Large intestine (tissue), 3 donors: ENCODE data around the gene RD3L. TPM values are rescaled to one million over a fixed set of nuclear protein-coding genes. Genes with fewer than 3 reads are reported as not detected.

Experiments used
- DNase-seq, 2 donors: peaks; one replicate each; pipeline versions ENCODE4 v3.0.0 to v3.0.0-alpha.2; 2013
- H3K27ac ChIP-seq: one replicate; pipeline ENCODE4 v1.5.1; 2013; ENCODE audit warnings: low read length
- H3K27me3 ChIP-seq: 2 replicates; pipeline ENCODE4 v1.6.1; 2013; ENCODE audit warnings: low read length; ENCODE audit not compliant: control insufficient read depth, insufficient read depth
- H3K36me3 ChIP-seq: 2 replicates; pipeline ENCODE4 v1.6.1; 2013; ENCODE audit warnings: low read length; ENCODE audit not compliant: control insufficient read depth, insufficient read depth
- H3K4me1 ChIP-seq: one replicate; pipeline ENCODE4 v1.6.1; 2013; ENCODE audit warnings: low read length; ENCODE audit not compliant: control insufficient read depth, insufficient read depth
- H3K4me3 ChIP-seq: one replicate; pipeline ENCODE4 v1.5.1; 2013; ENCODE audit warnings: low read length
- H3K9me3 ChIP-seq: one replicate; pipeline ENCODE4 v1.6.1; 2013; ENCODE audit warnings: mild to moderate bottlenecking, low read depth, low read length, moderate library complexity; ENCODE audit not compliant: control insufficient read depth
- WGBS: methylation state at CpG from one replicate; pipeline ENCODE4 v1.1.5; 2013; ENCODE audit warnings: low lambda C conversion rate; ENCODE audit not compliant: insufficient coverage; 5-methylcytosine and 5-hydroxymethylcytosine counted together
- polyA plus RNA-seq: library from polyadenylated mRNA; unstranded; fragments of 120-200 nt; gene quantifications from one replicate; pipeline ENCODE4 v1.2.1, GENCODE V29; 2013

The RD3L gene
- polyA plus RNA-seq, 1 donor: not detected

DNA sequence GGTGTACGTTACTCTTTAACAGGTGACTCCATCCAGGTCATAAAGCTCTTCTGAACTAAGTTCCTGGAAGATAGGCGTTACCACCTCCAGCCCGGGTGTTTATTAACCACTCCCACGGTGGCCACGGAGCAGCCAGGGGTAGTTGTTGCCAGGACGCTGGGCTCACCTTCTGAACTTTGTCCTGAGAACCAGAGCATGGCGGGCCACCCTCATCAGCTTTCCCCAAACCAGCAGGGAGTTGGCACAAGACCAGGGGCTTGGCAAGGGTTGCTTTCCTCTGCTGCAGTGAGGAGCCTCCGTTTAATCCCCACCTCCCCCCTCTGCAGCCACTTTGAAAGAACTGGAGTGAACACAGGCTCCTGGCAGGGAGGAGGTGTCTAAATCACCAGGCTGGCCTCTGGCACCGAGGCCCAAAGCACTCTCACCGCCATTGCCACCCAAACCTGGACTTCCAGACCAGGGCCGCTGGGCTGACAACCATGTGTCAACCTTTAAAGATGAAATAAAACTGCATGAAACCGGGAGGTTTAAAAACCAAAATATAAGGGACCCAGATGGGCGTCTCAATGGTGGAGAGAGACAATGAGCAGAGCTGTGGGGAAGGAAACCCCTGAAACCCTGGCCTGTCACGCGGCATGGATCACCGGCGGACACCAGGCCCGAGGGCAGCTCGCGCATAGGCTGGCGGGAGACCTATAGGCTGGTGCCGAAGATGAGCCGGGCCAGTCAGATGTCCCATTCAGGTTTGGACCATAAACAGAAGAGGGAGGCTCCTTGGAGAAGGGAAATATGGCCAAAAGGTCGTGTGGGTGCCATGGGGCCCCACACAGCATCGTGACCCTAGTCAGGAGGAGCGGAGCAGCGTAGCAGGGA is 45.0 kb downstream of the RD3L start:
- DNase-seq: peak; percentile 82 to 94
- Histone ChIP-seq H3K4me1 (peaks cover 42% of the 10 kb centered on the region), H3K27ac (peak overlapping the region; percentile 76), H3K9me3 (no peaks in the 10 kb centered on the region), H3K36me3 (no peaks in the 10 kb centered on the region), H3K4me3 (no peak overlapping the region), H3K27me3 (no peaks in the 10 kb centered on the region)
- WGBS: no CpG with 5 or more reads among the region's 27 CpGs

GRCh38 chr14:103896578-103896977 is 45.8 kb downstream of the RD3L start:
- H3K36me3 ChIP-seq: no peaks in the 10 kb centered on the region
- H3K4me3 ChIP-seq: no peak overlapping the region
- peaks cover 42% of the 10 kb centered on the region for H3K4me1 ChIP-seq
- H3K9me3 ChIP-seq: no peaks in the 10 kb centered on the region
- DNase-seq: no peak
- WGBS: no CpG with 5 or more reads among the region's 6 CpGs
- H3K27me3 ChIP-seq: no peaks in the 10 kb centered on the region
- peak overlapping the region; percentile 76 for H3K27ac ChIP-seq

DNA sequence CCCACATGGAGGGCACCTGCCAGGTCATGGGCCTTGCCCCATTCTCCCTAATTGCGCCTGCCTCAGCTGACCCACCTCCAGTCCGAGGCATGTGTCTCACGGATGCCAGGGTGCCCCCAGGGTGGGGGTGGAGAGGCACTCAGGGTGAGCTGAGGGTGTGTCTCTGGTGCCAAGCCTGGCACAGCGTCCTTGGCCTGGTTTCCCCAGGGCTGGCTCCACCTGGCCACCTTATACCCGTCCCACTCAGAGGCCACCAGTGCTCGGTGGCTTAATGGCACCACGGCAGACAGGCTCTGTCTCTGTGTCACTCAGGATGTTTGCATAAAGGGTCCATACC is 47.6 kb downstream of the RD3L start:
- Histone ChIP-seq H3K4me1 (peaks cover 42% of the 10 kb centered on the region), H3K4me3 (no peak overlapping the region), H3K9me3 (no peaks in the 10 kb centered on the region), H3K27ac (no peak overlapping the region), H3K27me3 (no peaks in the 10 kb centered on the region), H3K36me3 (no peaks in the 10 kb centered on the region)
- WGBS: no CpG with 5 or more reads among the region's 7 CpGs
- DNase-seq: no peak

DNA sequence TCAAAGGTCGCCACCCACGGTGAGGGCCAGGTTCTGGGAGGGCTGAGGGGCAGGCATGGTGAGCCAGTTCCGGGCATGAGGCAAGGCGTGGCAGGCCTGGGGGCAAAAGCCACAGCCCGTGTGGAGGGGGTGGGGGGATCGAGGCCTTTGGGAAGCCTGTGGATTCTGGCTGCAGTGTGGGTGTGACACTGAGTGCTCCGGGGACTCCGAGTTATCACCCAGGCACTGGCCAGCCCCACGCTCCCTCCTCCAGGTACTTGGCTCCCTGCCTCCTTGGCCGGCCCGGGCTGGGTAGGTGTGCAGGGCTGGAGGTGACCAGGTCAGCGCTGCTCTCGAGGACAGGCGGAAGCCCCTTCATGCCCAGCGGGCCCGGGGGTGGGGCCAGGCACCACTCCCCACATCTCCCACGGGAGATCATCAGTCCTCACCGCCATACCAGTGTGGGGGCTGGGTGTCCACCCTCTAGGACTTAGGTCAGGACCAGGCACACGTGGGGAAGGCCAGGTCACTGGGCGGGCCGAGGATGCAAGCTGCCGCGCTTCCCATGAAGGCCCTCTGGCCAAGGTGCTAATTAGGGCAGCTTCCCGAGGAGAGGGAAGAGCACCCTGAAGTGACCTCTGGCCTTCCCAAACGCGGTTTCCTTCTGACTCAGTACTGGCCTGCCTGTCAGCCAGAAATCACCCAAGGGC is 48.2 kb downstream of the RD3L start:
- Histone ChIP-seq H3K4me1 (peaks cover 42% of the 10 kb centered on the region), H3K27ac (no peak overlapping the region), H3K9me3 (peaks cover 2% of the 10 kb centered on the region), H3K4me3 (no peak overlapping the region), H3K27me3 (no peaks in the 10 kb centered on the region), H3K36me3 (no peaks in the 10 kb centered on the region)
- WGBS: no CpG with 5 or more reads among the region's 26 CpGs
- DNase-seq: peak in 1 of 2 donors; percentile 38

DNA sequence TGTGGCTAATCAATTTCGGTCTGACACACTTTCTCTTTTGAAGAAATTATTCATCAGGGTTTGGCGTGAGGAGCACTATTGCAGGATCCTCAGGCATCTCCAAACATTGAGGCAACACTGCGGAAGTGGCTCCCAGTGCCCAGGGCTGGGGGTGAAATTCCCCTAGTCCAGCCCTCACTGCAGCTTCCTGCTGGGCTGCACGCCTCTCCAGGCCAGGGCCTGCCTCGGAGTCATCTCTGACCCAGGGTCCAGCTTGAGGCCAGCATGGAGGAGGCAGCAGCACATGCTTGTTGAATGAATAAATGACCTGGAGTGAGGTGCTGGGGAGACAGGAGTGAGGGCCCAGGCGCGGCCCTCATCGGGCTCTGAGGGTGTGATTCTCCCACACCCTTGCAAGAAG is 50.1 kb downstream of the RD3L start:
- H3K9me3 ChIP-seq: peaks cover 5% of the 10 kb centered on the region
- no peak for DNase-seq
- 100% methylated on average over 4 of the region's 8 CpGs for WGBS
- no peaks in the 10 kb centered on the region for H3K27me3 ChIP-seq
- no peaks in the 10 kb centered on the region for H3K36me3 ChIP-seq
- H3K27ac ChIP-seq: no peak overlapping the region
- H3K4me1 ChIP-seq: peaks cover 38% of the 10 kb centered on the region
- H3K4me3 ChIP-seq: no peak overlapping the region

- H3K4me3 ChIP-seq: no peak overlapping the region
- no CpG with 5 or more reads among the region's 15 CpGs for WGBS
- no peaks in the 10 kb centered on the region for H3K36me3 ChIP-seq
- H3K4me1 ChIP-seq: peaks cover 39% of the 10 kb centered on the region
- no peaks in the 10 kb centered on the region for H3K27me3 ChIP-seq
- H3K9me3 ChIP-seq: peaks cover 5% of the 10 kb centered on the region
- no peak overlapping the region for H3K27ac ChIP-seq
- DNase-seq: no peak
These were observed 50.6 kb downstream of the RD3L start for GRCh38 chr14:103891667-103892215.

DNA sequence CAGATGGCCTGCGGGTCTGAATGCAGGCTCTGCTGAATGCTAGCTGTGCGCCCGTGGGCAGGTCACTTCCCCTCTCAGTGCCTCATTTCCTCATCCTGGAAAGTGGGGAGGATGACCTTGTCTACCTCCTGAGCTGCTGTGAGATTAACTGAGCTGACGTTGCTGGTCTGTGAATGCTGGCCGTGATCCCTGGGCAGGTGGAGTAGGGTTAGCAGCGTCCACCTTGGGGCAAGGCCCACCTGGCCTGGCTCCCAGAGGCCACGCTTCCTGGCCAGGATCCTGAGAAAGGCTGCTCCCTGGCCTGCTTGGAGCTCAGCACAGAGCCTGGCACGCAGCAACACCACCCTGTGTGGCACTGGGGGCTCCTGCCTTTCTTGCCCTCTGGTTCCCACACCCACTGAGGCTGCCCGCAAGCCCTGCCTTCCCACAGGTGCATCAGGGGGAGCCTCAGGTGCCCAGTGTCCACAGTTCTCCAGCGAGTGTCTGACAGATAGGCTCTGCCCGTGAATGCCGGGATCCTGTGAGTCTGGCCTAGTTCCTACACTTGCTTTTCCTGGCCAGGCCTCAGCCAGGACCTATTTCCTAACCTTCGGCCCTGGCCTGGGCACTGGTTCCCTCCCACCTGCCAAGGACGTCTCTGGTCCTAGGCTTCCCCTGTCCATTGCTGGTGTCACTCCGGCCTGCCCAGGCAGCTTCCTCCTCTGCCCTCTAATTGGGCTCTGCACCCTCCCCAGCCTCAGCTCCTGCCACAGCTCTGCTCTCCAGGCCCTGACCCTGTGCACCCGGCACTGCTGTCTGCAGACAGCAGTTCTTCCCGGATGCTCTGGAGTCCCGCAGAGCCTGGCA is 51.3 kb downstream of the RD3L start:
- no peaks in the 10 kb centered on the region for H3K27me3 ChIP-seq
- WGBS: no CpG with 5 or more reads among the region's 18 CpGs
- H3K36me3 ChIP-seq: no peaks in the 10 kb centered on the region
- H3K9me3 ChIP-seq: peaks cover 5% of the 10 kb centered on the region
- DNase-seq: no peak
- H3K4me1 ChIP-seq: peaks cover 41% of the 10 kb centered on the region
- no peak overlapping the region for H3K4me3 ChIP-seq
- H3K27ac ChIP-seq: no peak overlapping the region

Other genes starting within 250 kb of the RD3L start
- 14.7 TPM for gene XRCC3, start 227.1 kb downstream of the RD3L start, polyA plus RNA-seq
- gene ZFYVE21, start 226.7 kb downstream of the RD3L start, polyA plus RNA-seq: 60.5 TPM
- gene PPP1R13B, start 95.0 kb downstream of the RD3L start, polyA plus RNA-seq: 29.7 TPM
- 0.46 TPM for gene TDRD9, start 14.1 kb downstream of the RD3L start, polyA plus RNA-seq
- 11.7 TPM for gene ASPG, start 143.2 kb upstream of the RD3L start, polyA plus RNA-seq
- gene KIF26A, start 196.1 kb upstream of the RD3L start, polyA plus RNA-seq: 8.8 TPM